ENCODE measurements around the gene OR4P4.

The OR4P4 gene

GRCh38 chr11:55634813-55635212 lies at the start of gene OR4P4:
TSS of gene OR4P4 (plus strand) at chr11:55635113.
- DNase-seq (ENCODE audit: insufficient read length, low spot score), result no peak
- no peak for FAIRE-seq

DNA sequence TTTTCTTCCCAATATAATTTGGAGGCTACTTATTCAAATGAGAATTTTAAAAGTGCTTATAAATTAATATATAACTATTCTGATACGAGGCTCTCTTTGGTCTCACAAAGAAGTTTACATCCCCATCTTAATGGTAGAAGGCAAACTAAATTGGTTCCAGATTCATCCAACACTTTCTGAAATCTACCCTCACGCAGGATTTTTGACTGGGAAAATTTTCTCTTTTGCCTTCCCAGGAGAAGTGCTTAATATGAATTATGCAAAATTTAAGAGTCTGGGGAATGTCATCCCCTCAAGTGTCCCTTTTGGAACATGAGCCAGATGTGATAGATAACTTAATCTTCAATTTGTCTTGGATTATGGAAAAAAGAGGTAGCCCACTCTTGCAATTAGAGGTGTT lies 27.4 kb upstream of the OR4P4 start, which contains the start of gene OR4C11:
Gene OR4C11, minus strand, starts transcription at position 101 of the 400 bp plus-strand sequence. CDS start 3,272 bp downstream, outside the sequence.
- FAIRE-seq, result no peak
- no peak for DNase-seq (ENCODE audit: insufficient read length, low spot score)

DNA sequence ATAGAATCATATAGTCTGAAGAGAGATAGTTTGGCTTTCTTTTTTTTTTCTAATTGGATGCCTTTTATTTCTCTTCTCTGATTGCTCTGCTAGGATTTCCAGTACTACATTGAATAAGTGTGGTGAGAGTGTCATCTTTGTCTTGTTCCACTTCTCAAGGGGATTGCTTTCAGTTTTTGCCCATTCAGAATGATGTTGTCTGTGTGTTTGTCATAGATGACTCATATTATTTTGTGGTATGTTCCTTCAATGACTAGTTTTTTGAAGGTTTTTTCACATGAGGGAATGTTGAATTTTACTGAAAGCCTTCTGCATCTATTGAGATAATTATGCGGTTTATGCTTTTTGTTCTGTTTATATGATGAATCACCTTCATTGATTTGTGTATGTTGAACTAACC lies 10.4 kb upstream of the OR4P4 start:
- no peak for FAIRE-seq
- no peak for DNase-seq (ENCODE audit: insufficient read length, low spot score)

GRCh38 chr11:55648027-55648426 lies 13.1 kb downstream of the OR4P4 start, which contains the start of gene OR4S2:
TSS of gene OR4S2 (plus strand) at chr11:55648327. CDS start at chr11:55650904, 2,577 bp downstream.
- FAIRE-seq, result no peak
- no peak for DNase-seq (ENCODE audit: insufficient read length, low spot score)

DNA sequence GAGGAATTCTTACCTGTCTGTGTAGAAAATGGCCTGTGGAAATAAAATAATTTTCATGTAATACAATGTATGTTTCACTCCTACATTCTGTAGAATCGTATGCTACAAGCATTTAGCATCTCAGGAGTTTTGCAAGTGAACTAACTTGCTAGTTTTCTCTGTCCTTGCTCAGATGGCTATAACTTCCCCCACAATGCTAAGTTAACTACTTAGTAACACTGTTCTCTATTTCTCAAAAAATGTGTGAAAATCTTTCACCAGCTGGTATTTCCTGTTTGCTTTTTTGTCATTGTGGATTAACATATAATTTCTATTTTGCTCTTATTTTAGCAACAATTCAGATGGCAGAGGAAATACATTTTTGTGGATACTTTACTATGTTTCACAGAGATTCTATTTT lies 17.6 kb downstream of the OR4P4 start:
- no peak for DNase-seq (ENCODE audit: insufficient read length, low spot score)
- no peak for FAIRE-seq

DNA sequence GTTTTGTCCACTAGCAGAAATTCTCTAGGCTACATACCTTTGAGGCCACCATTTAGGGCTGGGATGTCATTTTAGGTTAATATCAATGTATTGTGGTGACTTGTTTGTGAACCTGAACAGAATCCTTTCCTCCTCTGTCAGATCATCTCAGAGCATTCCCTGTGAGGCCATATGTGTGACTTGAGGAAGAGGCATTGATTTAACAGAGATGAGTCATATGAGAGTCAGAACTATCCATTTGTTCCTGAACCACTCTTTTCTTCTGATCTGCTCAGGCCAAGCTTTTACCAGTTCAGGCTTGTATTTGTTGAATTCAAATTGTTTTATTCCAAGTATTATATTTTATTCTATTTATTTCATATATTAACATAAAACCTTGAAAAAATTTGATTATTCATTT lies 20.2 kb downstream of the OR4P4 start:
- FAIRE-seq (no peak), DNase-seq (ENCODE audit: insufficient read length, low spot score) (no peak)

- DNase-seq (ENCODE audit: insufficient read length, low spot score), result no peak
- no peak for FAIRE-seq
These were observed 23.2 kb downstream of the OR4P4 start for GRCh38 chr11:55658031-55658573.

GRCh38 chr11:55658608-55659007 lies 23.7 kb downstream of the OR4P4 start:
- DNase-seq (ENCODE audit: insufficient read length, low spot score) (no peak), FAIRE-seq (no peak)

- FAIRE-seq (no peak), DNase-seq (ENCODE audit: insufficient read length, low spot score) (no peak)
These were observed 27.0 kb downstream of the OR4P4 start, which contains the start of gene OR4C6 for GRCh38 chr11:55661901-55662300. TSS of gene OR4C6 (plus strand) at chr11:55662201. CDS start at chr11:55665167, 2,966 bp downstream.

DNA sequence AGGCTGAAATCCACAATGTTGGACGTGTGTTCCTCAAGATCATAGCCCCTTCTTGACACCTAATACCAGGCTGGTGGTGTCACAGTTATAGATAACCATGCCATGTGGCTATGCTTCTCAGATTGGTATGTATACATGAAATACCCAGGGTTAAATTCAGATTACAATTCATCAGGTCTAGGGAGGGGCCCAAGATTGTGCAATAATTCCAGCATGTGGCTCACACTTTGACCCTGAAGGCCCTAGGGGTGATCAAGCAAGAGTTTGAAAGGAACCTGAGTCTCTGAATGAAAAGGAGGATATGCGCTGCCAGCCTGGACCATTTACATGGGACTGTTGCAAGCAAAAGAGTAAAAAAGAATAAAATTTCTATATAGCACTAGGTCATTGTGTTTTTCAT lies 34.5 kb downstream of the OR4P4 start:
- no peak for DNase-seq (ENCODE audit: insufficient read length, low spot score)
- no peak for FAIRE-seq

DNA sequence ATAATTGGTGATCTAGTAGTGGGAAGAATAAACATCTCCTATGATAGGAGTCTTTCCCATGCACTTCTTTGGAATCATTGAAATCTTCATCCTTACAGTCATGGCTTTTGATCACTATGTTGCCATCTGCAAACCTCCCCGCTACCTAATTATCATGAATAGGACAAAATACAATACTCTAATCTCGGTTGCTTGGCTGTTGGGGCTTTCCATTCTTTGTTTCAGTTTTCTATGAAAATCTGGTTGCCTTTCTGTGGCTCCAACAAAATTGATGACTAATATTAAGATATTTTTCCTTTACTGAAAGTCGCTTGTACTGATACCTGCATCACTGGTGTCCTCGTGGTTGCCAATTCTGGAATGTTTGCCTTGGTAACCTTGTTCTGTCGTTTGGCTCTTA lies 38.9 kb downstream of the OR4P4 start:
- DNase-seq (ENCODE audit: insufficient read length, low spot score) (no peak), FAIRE-seq (no peak)

Measured in HTR-8/SVneo (cell line).